ENCODE results near the gene RELL1.

RELL1 gene

GRCh38 chr4:37599092-37599790, 86.9 kb downstream of the RELL1 start:
- no peak for DNase-seq (ENCODE audit: extremely low read depth, low read depth)
- TF ChIP-seq CTCF (IDR thresholded peaks at IDR 0.05; ENCODE audit: low read depth, low read length, missing control alignments): no peak
- no peak overlapping the region for H3K4me3 ChIP-seq (replicated peaks; ENCODE audit: low read depth, low read length)

GRCh38 chr4:37597034-37597433, 89.1 kb downstream of the RELL1 start:
- DNase-seq (ENCODE audit: extremely low read depth, low read depth): no peak
- TF ChIP-seq CTCF (IDR thresholded peaks at IDR 0.05; ENCODE audit: low read depth, low read length, missing control alignments): no peak
- no peak overlapping the region for H3K4me3 ChIP-seq (replicated peaks; ENCODE audit: low read depth, low read length)

- TF ChIP-seq CTCF (IDR thresholded peaks at IDR 0.05; ENCODE audit: low read depth, low read length, missing control alignments): no peak
- H3K4me3 ChIP-seq (replicated peaks; ENCODE audit: low read depth, low read length): no peak overlapping the region
- no peak for DNase-seq (ENCODE audit: extremely low read depth, low read depth)
Measured at GRCh38 chr4:37595875-37596680, 90.1 kb downstream of the RELL1 start.

- DNase-seq (ENCODE audit: extremely low read depth, low read depth): no peak
- no peak for TF ChIP-seq CTCF (IDR thresholded peaks at IDR 0.05; ENCODE audit: low read depth, low read length, missing control alignments)
- no peak overlapping the region for H3K4me3 ChIP-seq (replicated peaks; ENCODE audit: low read depth, low read length)
Measured at GRCh38 chr4:37594099-37594498, 92.1 kb downstream of the RELL1 start.

GRCh38 chr4:37591349-37591748, 94.8 kb downstream of the RELL1 start:
- no peak overlapping the region for H3K4me3 ChIP-seq (replicated peaks; ENCODE audit: low read depth, low read length)
- DNase-seq (ENCODE audit: extremely low read depth, low read depth): no peak
- no peak for TF ChIP-seq CTCF (IDR thresholded peaks at IDR 0.05; ENCODE audit: low read depth, low read length, missing control alignments)

- no peak for DNase-seq (ENCODE audit: extremely low read depth, low read depth)
- no peak for TF ChIP-seq CTCF (IDR thresholded peaks at IDR 0.05; ENCODE audit: low read depth, low read length, missing control alignments)
- no peak overlapping the region for H3K4me3 ChIP-seq (replicated peaks; ENCODE audit: low read depth, low read length)
Measured at GRCh38 chr4:37590016-37590415, 96.2 kb downstream of the RELL1 start.
